ENCODE measurements around the gene OR52A1. TPM values are rescaled to one million over a fixed set of nuclear protein-coding genes. Genes with fewer than 3 reads are reported as not detected.

The OR52A1 gene
- total and polyA plus RNA-seq, 2 donors (not counting 1 experiment from before 2014, with no cell fraction given) = not detected

DNA sequence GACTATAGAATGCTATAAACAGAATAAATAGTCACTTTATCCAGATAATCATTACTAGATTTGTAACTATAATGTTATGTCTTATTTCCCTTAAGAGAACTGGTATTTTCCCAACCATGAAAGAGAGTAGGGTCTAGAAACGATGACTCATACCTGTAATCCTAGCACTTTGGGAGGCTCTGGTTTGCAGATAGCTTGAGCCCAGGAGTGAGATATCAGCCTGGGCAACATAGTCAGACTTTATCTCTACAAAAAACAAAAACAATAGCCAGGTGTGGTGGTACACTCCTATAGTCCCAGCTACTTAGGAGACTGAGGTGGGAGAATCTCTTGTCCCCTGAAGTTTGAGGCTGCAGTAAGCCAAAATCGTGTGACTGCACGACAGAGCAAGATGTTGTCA, 47.3 kb downstream of the OR52A1 start:
- Histone ChIP-seq H4K20me1 (ENCODE audit: control insufficient read depth, extremely low read depth, insufficient read depth, low read length) (no peaks in the 10 kb centered on the region), H3K79me2 (ENCODE audit: control insufficient read depth, insufficient read depth, low read length) (no peaks in the 10 kb centered on the region), H3K4me2 (ENCODE audit: extremely low read depth, insufficient read depth, low read length) (no peak overlapping the region), H3K4me3 (replicated peaks in 1 of 4; ENCODE audit: control extremely low read depth in 1 of 4, insufficient read depth in 1 of 4, low read depth in 3 of 4, low read length in 4 of 4) (no peak overlapping the region), H3K9me3 (ENCODE audit: control insufficient read depth, insufficient read depth, low read depth, low read length) (no peaks in the 10 kb centered on the region), H3K4me1 (ENCODE audit: control insufficient read depth, extremely low read depth, insufficient read depth, low read length) (no peaks in the 10 kb centered on the region), H3K36me3 (ENCODE audit: control insufficient read depth, insufficient read depth, low read length) (no peaks in the 10 kb centered on the region), H3K27me3 (ENCODE audit: control insufficient read depth, insufficient read depth, low read length) (no peaks in the 10 kb centered on the region), H3K9ac (ENCODE audit: insufficient read depth, low read length) (no peak overlapping the region), H3K27ac (ENCODE audit: insufficient read depth, low read length) (no peak overlapping the region), H2AFZ (ENCODE audit: low read length) (no peak overlapping the region)
- no peak for DNase-seq (ENCODE audit: low read depth in 2 of 2)
- TF ChIP-seq EZH2 (IDR thresholded peaks at IDR 0.05; ENCODE audit: low read length, missing control alignments) (no peak), CTCF (conservative IDR thresholded peaks at IDR 0.05 in 1 of 2, IDR thresholded peaks at IDR 0.05 in 1 of 2; ENCODE audit: low read depth in 1 of 2, low read length in 2 of 2) (no peak)

GRCh38 chr11:5103066-5103465, 51.5 kb downstream of the OR52A1 start:
- Histone ChIP-seq H3K36me3 (ENCODE audit: control insufficient read depth, insufficient read depth, low read length) (no peaks in the 10 kb centered on the region), H3K79me2 (ENCODE audit: control insufficient read depth, insufficient read depth, low read length) (no peaks in the 10 kb centered on the region), H3K4me1 (ENCODE audit: control insufficient read depth, extremely low read depth, insufficient read depth, low read length) (no peaks in the 10 kb centered on the region), H3K4me3 (replicated peaks in 1 of 4; ENCODE audit: control extremely low read depth in 1 of 4, insufficient read depth in 1 of 4, low read depth in 3 of 4, low read length in 4 of 4) (no peak overlapping the region), H2AFZ (ENCODE audit: low read length) (no peak overlapping the region), H3K9me3 (ENCODE audit: control insufficient read depth, insufficient read depth, low read depth, low read length) (no peaks in the 10 kb centered on the region), H3K27me3 (ENCODE audit: control insufficient read depth, insufficient read depth, low read length) (no peaks in the 10 kb centered on the region), H3K9ac (ENCODE audit: insufficient read depth, low read length) (no peak overlapping the region), H3K27ac (ENCODE audit: insufficient read depth, low read length) (no peak overlapping the region), H3K4me2 (ENCODE audit: extremely low read depth, insufficient read depth, low read length) (no peak overlapping the region), H4K20me1 (ENCODE audit: control insufficient read depth, extremely low read depth, insufficient read depth, low read length) (no peaks in the 10 kb centered on the region)
- TF ChIP-seq EZH2 (IDR thresholded peaks at IDR 0.05; ENCODE audit: low read length, missing control alignments) (no peak), CTCF (conservative IDR thresholded peaks at IDR 0.05 in 1 of 2, IDR thresholded peaks at IDR 0.05 in 1 of 2; ENCODE audit: low read depth in 1 of 2, low read length in 2 of 2) (no peak)
- DNase-seq (ENCODE audit: low read depth in 2 of 2) = no peak

DNA sequence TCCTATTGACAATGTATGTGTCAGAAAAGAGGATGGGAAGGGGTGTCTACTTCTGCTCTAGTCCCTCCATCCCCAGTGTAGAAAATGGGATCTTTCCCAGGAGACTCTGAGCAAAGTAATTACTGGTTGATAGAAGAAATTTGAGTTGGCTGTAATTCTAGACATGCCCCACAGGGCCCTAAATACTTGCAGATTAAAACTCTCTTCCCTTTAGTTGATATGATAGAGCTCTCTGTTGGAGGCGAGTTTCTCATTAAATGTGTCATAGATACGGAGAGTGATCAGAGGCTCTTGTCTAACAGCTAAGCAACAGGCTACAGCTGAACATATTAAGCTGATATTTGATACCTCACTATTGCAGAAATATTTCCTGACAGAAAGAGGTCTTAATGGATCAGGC, 52.3 kb downstream of the OR52A1 start:
- Histone ChIP-seq H3K9me3 (ENCODE audit: control insufficient read depth, insufficient read depth, low read depth, low read length) (no peaks in the 10 kb centered on the region), H3K27ac (ENCODE audit: insufficient read depth, low read length) (no peak overlapping the region), H3K27me3 (ENCODE audit: control insufficient read depth, insufficient read depth, low read length) (no peaks in the 10 kb centered on the region), H3K79me2 (ENCODE audit: control insufficient read depth, insufficient read depth, low read length) (no peaks in the 10 kb centered on the region), H3K36me3 (ENCODE audit: control insufficient read depth, insufficient read depth, low read length) (no peaks in the 10 kb centered on the region), H2AFZ (ENCODE audit: low read length) (no peak overlapping the region), H3K4me3 (replicated peaks in 1 of 4; ENCODE audit: control extremely low read depth in 1 of 4, insufficient read depth in 1 of 4, low read depth in 3 of 4, low read length in 4 of 4) (no peak overlapping the region), H3K9ac (ENCODE audit: insufficient read depth, low read length) (no peak overlapping the region), H3K4me1 (ENCODE audit: control insufficient read depth, extremely low read depth, insufficient read depth, low read length) (no peaks in the 10 kb centered on the region), H4K20me1 (ENCODE audit: control insufficient read depth, extremely low read depth, insufficient read depth, low read length) (no peaks in the 10 kb centered on the region), H3K4me2 (ENCODE audit: extremely low read depth, insufficient read depth, low read length) (no peak overlapping the region)
- no peak for DNase-seq (ENCODE audit: low read depth in 2 of 2)
- TF ChIP-seq EZH2 (IDR thresholded peaks at IDR 0.05; ENCODE audit: low read length, missing control alignments) (no peak), CTCF (conservative IDR thresholded peaks at IDR 0.05 in 1 of 2, IDR thresholded peaks at IDR 0.05 in 1 of 2; ENCODE audit: low read depth in 1 of 2, low read length in 2 of 2) (no peak)
